Measurements from ENCODE around the gene SRSF8.
"Not testable (repeated sequence)": the region's sequence is repeated elsewhere in the genome, so short reads cannot be mapped to it uniquely, and the experiment has no call there.

The SRSF8 gene

DNA sequence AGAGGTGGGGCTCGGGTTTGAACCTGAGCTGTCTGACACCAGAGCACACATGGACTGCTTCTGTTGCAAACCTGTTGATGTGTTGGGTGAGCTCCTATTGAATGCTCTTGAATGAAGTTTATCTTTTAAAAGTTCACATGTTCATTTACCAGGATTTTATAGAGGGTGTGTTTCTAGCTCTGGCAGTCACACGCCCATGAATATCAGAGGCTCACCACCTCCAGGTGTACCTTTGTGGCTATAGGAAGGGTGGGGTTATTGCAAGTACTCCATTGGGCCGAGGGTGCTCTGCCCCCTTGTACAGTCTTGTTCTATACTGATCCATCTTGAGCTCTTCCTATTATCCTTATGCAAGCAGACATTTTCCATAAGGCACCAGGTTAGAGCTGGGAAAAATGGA is 32.1 kb downstream of the SRSF8 start:
- no peak for DNase-seq

DNA sequence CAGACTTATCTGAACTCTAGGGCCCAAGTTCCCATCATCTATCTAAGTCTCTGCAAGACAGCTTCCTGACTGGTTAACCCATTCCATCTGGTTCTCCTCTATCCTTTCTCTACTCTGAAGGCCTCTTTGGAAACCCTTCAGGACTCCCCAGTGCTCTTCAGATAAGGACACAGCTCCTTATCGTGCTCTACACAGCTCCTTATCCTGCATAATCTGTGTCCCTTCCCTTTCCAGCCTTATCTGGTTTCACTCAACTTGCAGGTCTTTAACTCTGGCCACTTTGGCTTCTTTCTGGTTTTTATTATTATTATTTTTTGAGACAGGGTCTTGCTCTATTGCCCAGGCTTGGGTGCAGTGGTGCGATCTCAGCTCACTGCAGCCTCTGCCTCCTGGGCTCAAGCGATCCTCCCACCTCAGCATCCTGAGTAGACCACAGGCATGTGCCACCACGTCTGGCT is 33.5 kb downstream of the SRSF8 start:
- no peak for DNase-seq

DNA sequence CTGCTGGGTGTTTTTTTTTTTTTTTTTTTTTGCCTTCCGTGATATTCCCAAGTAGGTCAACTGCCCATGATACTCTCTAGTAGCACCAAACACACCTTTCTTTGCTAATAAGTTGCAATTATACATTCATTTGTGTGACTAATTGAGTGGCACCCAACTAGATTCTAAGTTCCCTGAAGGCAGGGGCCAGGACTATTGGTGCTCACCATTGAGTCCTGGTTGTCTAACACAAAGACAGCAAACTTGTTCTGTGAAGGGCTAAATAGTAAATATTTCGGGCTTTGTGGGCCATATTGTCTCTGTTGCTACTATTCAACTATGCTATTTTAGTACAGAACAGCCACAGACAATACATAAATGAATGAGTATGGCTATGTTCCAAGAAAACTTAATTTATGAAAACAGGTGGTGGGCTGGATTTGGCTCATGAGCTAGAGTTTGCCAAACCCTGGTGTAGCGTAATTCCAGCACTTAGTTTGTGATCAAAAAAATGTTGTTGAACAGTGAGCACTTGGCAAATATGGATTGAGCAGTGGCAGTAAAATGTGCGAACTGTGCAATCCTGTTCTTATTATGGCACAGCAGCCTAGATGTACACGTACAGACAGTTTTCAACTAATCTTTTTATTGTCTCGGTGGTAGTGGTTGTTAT is 34.3 kb downstream of the SRSF8 start:
- no peak for DNase-seq

DNA sequence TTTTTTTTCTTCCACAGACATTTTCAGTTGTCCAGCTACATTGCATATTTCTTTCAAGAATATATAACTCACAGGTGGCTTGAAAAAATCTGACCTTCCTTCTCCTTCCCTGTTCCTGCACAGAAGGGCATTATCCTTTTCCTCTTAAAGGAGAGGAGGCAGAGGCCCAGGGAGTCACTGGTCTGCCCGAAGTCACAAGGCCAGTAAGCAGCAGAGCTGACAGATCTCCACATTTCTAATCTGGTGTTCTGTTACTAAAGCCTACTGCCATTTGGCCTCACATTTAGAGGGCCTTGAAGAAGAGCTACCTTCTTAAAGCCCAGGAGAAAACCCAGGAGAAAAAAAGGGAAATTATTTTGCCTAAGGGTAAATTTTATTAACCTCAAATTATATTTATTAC is 35.2 kb downstream of the SRSF8 start:
- DNase-seq: no peak

DNA sequence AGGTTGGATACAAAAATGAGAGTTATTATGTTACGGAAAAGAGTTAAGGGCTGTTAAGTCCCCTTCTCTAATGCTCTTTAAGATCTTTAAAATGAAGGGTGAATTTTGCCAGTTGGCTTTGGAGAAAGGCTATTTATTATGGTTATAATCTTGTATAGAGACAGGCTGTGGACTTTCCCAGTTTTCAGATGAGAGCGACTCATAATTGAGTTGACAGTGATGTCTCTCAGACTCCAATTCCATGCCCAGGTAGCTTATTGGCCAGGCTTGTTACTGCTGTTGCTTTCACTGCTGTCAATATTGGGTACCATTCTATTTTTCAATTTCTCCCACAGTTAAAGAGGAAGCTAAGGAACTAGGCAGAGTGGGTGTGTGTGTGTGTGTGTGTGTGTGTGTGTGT is 36.0 kb downstream of the SRSF8 start:
- no peak for DNase-seq

DNA sequence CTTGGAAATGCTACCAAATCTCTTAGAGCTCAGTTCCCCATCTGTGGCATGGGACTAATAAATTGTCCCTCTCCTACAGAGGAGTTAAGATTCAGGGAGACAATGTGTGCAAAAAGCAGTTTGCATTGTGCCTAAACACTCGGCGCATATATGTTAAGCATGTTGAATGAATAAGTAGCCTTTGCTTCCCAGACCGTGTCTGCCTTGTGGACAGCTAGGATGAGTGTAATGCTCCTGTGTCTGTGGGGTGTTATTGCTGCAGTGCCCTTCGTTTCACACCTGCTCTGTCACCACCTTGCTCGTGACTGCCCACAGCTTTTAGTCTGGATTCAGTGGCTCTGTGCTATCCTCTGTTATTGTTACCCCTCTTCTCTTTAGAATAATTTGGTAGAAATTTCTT is 37.0 kb downstream of the SRSF8 start:
- no peak for DNase-seq

DNA sequence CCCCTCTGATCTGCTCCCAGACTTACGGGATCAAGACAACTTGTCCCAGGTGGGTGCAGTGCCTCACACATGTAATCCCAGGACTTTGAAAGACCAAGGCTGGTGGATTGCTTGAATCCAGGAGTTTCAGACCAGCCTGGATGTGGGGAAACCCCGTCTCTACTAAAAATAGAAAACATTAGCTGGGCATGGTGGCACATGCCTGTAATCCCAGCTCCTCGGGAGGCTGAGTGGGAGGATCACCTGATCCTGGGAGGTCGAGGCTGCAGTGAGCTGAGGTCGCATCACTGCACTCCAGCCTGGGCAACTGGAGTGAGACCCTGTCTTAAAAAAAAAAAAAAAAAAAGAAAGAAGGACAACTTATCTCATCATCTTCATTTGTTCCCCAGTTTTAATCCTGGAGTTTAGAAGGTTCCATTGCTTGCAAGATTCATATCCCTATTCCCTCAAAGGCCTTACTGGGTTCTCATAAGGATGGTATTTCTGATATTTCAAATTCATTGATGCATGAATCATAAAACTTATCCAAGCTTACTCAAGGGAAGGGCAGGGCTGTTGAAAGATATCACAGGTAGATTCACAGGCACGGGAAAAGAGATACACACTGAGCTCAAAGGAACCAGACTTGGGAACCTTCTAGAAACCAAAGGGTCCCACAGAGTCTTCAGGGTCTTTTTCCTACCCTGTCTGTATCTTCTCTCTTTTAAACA is 37.6 kb downstream of the SRSF8 start:
- no peak for DNase-seq

DNA sequence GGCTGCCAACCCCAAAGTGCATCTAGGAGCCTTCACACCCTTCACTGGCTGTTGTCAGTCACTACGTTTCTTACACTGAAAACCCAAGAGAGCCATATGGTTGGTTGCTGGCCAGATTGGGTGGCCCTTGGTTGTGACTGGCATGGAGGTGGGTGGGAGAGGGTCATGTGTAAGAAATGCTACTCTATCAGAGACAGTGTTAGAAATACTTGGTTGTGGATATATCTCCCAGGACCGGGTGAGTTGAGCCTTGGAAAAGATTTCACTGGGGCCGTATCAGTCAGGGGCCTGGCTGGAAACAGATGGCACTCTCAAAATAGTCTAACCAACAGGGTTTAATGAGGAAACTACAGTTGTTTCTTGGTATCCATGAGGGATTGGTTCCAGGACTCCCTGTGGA is 38.1 kb downstream of the SRSF8 start:
- DNase-seq: no peak

DNA sequence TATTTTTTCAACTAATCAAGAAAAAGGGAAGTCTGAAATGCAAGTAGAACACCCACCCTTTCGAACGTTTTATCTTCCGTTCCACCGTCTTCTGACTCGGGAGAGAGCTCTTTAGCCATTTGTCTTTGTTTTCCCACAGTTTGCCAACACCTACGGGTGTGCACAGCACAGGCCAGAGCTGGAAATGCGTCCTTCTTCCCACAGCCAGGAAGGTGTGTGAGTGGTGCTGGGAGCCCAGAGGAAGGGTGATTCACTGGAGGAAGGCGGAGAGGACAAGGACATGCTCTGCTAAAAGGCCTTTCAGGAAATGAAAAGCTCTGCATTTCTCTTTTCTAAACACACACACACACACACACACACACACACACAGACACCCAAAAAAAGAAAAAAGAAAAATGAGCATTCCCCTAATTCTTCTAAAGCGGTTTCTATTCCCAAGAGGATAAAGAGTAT is 41.5 kb downstream of the SRSF8 start:
- no peak for DNase-seq

DNA sequence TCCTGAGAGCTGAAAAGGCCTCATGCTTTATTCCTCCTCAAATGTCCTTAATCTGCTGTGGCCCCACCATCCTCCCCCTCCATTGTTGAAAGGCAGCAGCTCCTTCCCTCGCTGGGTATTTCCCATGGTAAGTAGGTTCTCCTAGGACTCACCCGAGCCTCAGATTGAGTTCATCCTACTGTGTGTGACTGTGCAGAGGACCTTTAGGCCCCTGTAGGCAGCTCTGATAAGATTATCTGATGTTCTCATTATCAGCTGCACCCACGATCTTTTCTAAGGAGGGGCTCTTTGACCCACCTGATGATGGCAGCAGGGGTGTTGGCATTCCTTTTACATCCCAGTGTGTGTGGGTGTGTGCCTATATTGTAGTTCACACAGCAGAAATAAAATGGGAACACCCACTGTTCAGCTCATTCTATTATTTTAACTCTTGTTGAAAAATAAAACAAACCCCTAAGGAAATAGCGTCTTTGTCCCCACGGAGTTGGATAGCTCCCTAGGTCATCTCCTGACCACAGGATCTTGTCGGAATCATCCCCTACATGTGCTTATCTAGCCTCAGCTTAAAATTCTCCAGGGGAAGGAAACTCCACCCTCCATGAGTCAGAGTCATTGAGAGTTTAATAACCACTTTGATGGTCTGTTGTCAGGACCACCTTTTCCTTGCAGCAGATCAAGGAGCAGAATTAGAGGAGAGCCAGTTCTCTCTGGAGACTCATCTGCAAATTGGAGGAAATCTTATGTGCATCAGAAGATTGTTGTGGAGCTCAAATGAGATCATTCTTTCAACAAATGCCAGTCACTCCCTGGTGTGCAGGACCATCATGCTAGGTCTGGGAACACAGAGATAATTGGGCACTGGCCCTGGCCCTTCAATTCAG is 42.2 kb downstream of the SRSF8 start:
- DNase-seq: no peak

DNA sequence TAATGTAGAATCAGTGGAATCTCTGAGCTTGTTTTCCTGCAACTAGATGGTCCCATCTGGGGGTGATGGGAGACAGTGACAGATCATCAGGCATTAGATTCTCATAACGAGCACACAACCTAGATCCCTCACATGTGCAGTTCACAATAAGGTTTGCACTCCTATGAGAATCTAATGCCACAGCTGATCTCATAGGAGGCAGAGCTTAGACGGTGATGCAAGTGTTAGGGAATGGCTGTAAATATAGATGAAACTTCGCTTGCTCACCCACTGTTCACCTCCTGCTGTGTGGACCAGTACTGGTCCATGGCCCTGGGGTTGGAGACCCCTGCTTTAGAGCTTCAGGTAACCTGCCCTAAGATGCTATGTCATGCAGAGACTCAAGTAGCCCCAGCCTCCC is 44.8 kb downstream of the SRSF8 start:
- not testable (repeated sequence) for DNase-seq

DNA sequence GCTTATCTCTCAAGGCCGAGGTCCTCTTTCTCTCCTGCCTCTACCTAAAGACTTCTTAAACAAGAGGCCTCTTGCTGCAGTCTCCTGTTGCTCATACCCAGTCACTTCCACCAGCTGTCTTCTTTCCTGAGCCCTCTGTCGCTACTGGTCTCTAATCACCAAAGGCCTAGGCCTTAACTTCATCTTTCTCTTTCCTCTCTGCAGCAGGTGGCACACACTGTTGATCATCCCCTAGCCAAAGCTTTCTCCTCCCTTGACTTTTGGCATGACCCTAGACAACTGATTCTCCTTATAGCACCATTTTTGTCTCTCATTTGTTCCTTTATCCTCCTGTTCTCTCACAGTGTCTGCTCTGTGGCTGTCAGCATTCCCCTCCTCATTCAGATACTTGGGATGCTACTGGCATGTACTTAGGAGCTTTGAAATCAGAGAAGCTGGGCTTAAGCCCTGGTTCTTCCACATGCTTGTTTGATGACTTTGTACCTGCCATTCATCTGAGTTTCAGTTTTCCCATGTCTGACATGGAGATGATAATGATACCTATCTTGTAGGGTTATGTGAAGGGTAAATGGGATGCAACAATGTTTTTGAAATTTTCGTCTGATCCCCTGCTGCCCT is 45.3 kb downstream of the SRSF8 start:
- DNase-seq: no peak

DNA sequence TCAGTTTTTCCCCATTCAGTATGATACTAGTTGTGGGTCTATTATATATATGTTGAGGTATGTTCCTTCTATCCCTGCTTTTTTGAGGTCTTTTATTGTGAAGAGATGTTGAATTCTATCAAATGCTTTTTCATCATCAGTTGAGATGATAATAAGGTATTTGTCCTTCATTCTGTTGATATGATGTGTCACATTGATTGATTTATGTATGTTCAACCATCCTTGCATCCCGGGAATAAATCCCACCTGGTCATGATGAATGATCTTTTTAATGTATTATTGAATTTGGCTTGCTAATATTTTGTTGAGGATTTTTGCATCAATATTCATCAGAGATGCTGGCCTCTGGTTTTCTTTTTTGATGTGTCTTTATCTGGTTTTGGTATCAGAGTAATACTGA is 48.9 kb downstream of the SRSF8 start:
- DNase-seq: no peak

DNA sequence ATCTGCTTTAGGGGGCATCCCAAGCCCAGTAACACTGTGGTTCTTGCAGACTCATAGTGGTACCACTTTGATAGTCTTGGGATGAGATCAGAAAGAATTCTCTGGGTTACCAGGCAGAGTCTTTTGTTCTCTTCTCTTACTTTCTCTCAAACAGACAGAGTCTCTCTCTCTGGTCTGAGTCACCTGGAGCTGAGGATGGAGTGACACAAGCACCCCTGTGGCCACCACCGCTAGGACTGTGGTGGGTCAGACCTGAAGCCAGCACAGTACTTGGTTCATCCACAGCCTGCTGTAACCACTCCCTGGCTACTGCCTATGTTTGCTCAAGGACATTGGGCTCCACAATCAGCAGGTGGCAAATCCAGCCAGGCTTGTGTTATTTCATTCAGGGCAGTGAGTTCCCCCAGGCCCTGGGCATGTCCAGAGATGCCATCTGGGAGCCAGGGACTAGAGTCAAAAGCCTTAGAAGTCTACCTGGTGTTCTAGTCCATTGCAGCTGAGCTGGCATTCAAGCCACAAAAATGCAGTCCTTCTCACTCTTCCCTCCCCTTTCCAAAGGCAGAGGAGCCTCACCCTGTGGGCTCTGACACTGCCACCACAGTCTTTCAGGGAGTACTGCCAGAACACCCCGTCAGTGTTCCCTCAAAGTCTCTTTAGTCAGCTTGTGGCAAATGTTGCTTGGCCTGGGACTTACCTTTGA is 52.8 kb downstream of the SRSF8 start:
- DNase-seq: no peak

Measured in activated CD4-positive, alpha-beta T cell treated with anti-CD3 and anti-CD28 coated beads, Interleukin-2, amount 50 U/mL, for 1 hour (primary cell).